H1 (cell line): ENCODE results near the gene DEK. TPM values are rescaled to one million over a fixed set of nuclear protein-coding genes. Genes with fewer than 3 reads are reported as not detected.

ENCODE experiments used
- CTCF ChIA-PET: fragments of 300-600 bp; sonication (Branson Sonifier 250); formaldehyde crosslinking; loops from one replicate; lab custom pipeline; 2021; ENCODE audit not compliant: partially characterized antibody; lab: Charles Lee
- POLR2A ChIA-PET: fragments of 300-600 bp; sonication (Branson Sonifier 250); formaldehyde crosslinking; loops from one replicate; lab custom pipeline; 2021; ENCODE audit warnings: inconsistent platforms; ENCODE audit not compliant: partially characterized antibody; lab: Charles Lee
- DNase-seq, 2 experiments: peaks; one replicate each; pipeline versions ENCODE4 v3.0.0 to v3.0.0-alpha.2; 2010 to 2022; ENCODE audit warnings: low spot score in 2 of 2, low read depth in 1 of 2, mixed read lengths in 1 of 2
- FAIRE-seq: peaks from 2 replicates; lab custom pipeline; 2011; peaks lifted over from hg19 to GRCh38; lab: Jason Lieb, UNC
- H2AFZ ChIP-seq: 2 replicates; pipeline ENCODE4 v1.8.1; 2012; ENCODE audit warnings: low read length, inconsistent platforms
- H2AK5ac ChIP-seq: 2 replicates; pipeline ENCODE4 v1.6.1; 2013; ENCODE audit warnings: low read depth, low read length
- H2BK120ac ChIP-seq: replicated peaks from 2 replicates; pipeline ENCODE3; 2013; ENCODE audit warnings: low read depth, low read length, inconsistent platforms
- H2BK12ac ChIP-seq: 2 replicates; pipeline ENCODE4 v1.6.1; 2013; ENCODE audit warnings: low read depth, low read length
- H2BK15ac ChIP-seq: 2 replicates; pipeline ENCODE4 v1.6.1; 2013; ENCODE audit warnings: low read length
- H2BK20ac ChIP-seq: 2 replicates; pipeline ENCODE4 v1.6.1; 2013; ENCODE audit warnings: low read length
- H2BK5ac ChIP-seq: 2 replicates; pipeline ENCODE4 v1.6.1; 2013; ENCODE audit warnings: low read depth, low read length
- H3K14ac ChIP-seq: 2 replicates; pipeline ENCODE4 v1.6.1; 2013; ENCODE audit warnings: inconsistent platforms; ENCODE audit not compliant: insufficient read length
- H3K18ac ChIP-seq: 2 replicates; pipeline ENCODE4 v1.6.1; 2013; ENCODE audit warnings: low read length; ENCODE audit errors: extremely low read depth
- H3K23ac ChIP-seq: 2 replicates; pipeline ENCODE4 v1.6.1; 2013; ENCODE audit warnings: inconsistent platforms; ENCODE audit not compliant: insufficient read length
- H3K23me2 ChIP-seq: 2 replicates; pipeline ENCODE4 v1.6.1; 2013; ENCODE audit warnings: low read depth, low read length
- H3K27ac ChIP-seq: 2 replicates; pipeline ENCODE4 v1.6.1; 2011; ENCODE audit warnings: low read depth, low read length, inconsistent platforms
- H3K27me3 ChIP-seq, 4 experiments: replicated peaks in 1 of 4; 1 replicate in 1 of 4; 2 replicates in 3 of 4; pipeline versions ENCODE4 v1.6.1 to v1.8.1; 2011 to 2013; ENCODE audit warnings: low read length in 3 of 4, mild to moderate bottlenecking in 3 of 4, inconsistent platforms in 2 of 4, mixed read lengths in 2 of 4, moderate library complexity in 1 of 4; ENCODE audit not compliant: control insufficient read depth in 3 of 4, insufficient read depth in 3 of 4; ENCODE audit errors: extremely low read depth in 1 of 4
- H3K36me3 ChIP-seq, 4 experiments: 2 replicates each; pipeline versions ENCODE4 v1.6.1 to v1.8.1; 2011 to 2013; ENCODE audit warnings: mild to moderate bottlenecking in 4 of 4, low read length in 3 of 4, moderate library complexity in 2 of 4, control low read depth in 1 of 4, inconsistent platforms in 1 of 4; ENCODE audit not compliant: insufficient read depth in 4 of 4, control insufficient read depth in 2 of 4
- H3K4ac ChIP-seq: replicated peaks from 2 replicates; pipeline ENCODE3; 2013; ENCODE audit warnings: low read length, low read depth, mixed read lengths, inconsistent platforms; ENCODE audit not compliant: insufficient read length
- H3K4me1 ChIP-seq, 4 experiments: replicated peaks in 1 of 4; 1 replicate in 1 of 4; 2 replicates in 3 of 4; pipeline versions ENCODE4 v1.6.1 to v1.8.1; 2011 to 2013; ENCODE audit warnings: low read length in 3 of 4, inconsistent platforms in 2 of 4, mixed read lengths in 1 of 4; ENCODE audit not compliant: insufficient read depth in 4 of 4, control insufficient read depth in 3 of 4
- H3K4me2 ChIP-seq, 2 experiments: 2 replicates each; pipeline versions ENCODE4 v1.6.1 to v1.8.1; 2011 to 2013; ENCODE audit warnings: low read depth in 2 of 2, low read length in 2 of 2, control low read depth in 1 of 2, inconsistent platforms in 1 of 2, mild to moderate bottlenecking in 1 of 2; ENCODE audit not compliant: insufficient read depth in 1 of 2
- H3K4me3 ChIP-seq, 4 experiments: fragments of 200-600, 300-600 bp in 1 of 4; sonication (generic), shearing (Covaris generic), sonication (Bioruptor Twin) in 1 of 4; 2 replicates each; pipeline versions ENCODE4 v1.5.1 to v1.8.1; 2011 to 2016; ENCODE audit warnings: low read length in 4 of 4, low read depth in 3 of 4, control low read depth in 2 of 4, inconsistent platforms in 2 of 4, mild to moderate bottlenecking in 2 of 4, mixed read lengths in 1 of 4, moderate library complexity in 1 of 4; ENCODE audit not compliant: insufficient read depth in 2 of 4; ENCODE audit errors: extremely low read depth in 1 of 4
- H3K56ac ChIP-seq: replicated peaks from 2 replicates; pipeline ENCODE3; 2013; ENCODE audit warnings: low read depth, mild to moderate bottlenecking, mixed read lengths, low read length, inconsistent platforms; ENCODE audit not compliant: insufficient read length
- H3K79me1 ChIP-seq: 2 replicates; pipeline ENCODE4 v1.6.1; 2013; ENCODE audit warnings: low read depth, low read length, control low read depth
- H3K79me2 ChIP-seq, 2 experiments: 2 replicates each; pipeline versions ENCODE4 v1.6.1 to v1.8.1; 2012 to 2013; ENCODE audit warnings: low read length in 2 of 2, mild to moderate bottlenecking in 2 of 2, inconsistent platforms in 1 of 2; ENCODE audit not compliant: insufficient read depth in 2 of 2, control insufficient read depth in 1 of 2
- H3K9ac ChIP-seq, 4 experiments: replicated peaks in 1 of 4; 1 replicate in 1 of 4; 2 replicates in 3 of 4; pipeline versions ENCODE4 v1.6.1 to v1.8.1; 2011 to 2013; ENCODE audit warnings: low read depth in 3 of 4, low read length in 3 of 4, control low read depth in 2 of 4, mild to moderate bottlenecking in 2 of 4, moderate library complexity in 2 of 4, inconsistent platforms in 1 of 4; ENCODE audit errors: extremely low read depth in 1 of 4
- H3K9me3 ChIP-seq, 2 experiments: 2 replicates each; pipeline versions ENCODE4 v1.6.1 to v1.8.1; 2012 to 2013; ENCODE audit warnings: mild to moderate bottlenecking in 2 of 2, moderate library complexity in 2 of 2, control low read depth in 1 of 2, inconsistent platforms in 1 of 2, low read depth in 1 of 2, low read length in 1 of 2, mixed read lengths in 1 of 2; ENCODE audit not compliant: insufficient read depth in 2 of 2
- H4K20me1 ChIP-seq, 2 experiments: replicated peaks in 1 of 2; 2 replicates each; pipeline versions ENCODE3 to v1.8.1; 2011 to 2013; ENCODE audit warnings: inconsistent platforms in 2 of 2, low read length in 2 of 2, mild to moderate bottlenecking in 1 of 2; ENCODE audit not compliant: insufficient read depth in 2 of 2, control insufficient read depth in 1 of 2
- H4K5ac ChIP-seq: 2 replicates; pipeline ENCODE4 v1.6.1; 2013; ENCODE audit warnings: low read length, low read depth, mixed read lengths, inconsistent platforms; ENCODE audit not compliant: insufficient read length
- H4K8ac ChIP-seq: 2 replicates; pipeline ENCODE4 v1.8.0; 2013; ENCODE audit warnings: mild to moderate bottlenecking, moderate library complexity, low read length, inconsistent platforms; ENCODE audit not compliant: insufficient read depth; ENCODE audit errors: extremely low read depth
- H4K91ac ChIP-seq: replicated peaks from 2 replicates; pipeline ENCODE3; 2013; ENCODE audit warnings: low read length, mixed read lengths, inconsistent platforms; ENCODE audit not compliant: insufficient read length
- NANOG ChIP-seq: IDR thresholded peaks from 2 replicates; pipeline ENCODE4 v1.6.1; 2011; ENCODE audit warnings: low read length, low read depth, mild to moderate bottlenecking, inconsistent platforms; ENCODE audit not compliant: insufficient read depth, poor library complexity, severe bottlenecking
- SIX5 ChIP-seq: IDR thresholded peaks from 2 replicates; pipeline ENCODE4 v1.6.1; 2011; ENCODE audit warnings: mild to moderate bottlenecking, low read depth, low read length
- WGBS, 2 experiments: shearing (Covaris generic) in 1 of 2; methylation state at CpG; one replicate each; pipeline versions ENCODE4 v1.1.6 to v1.1.7; 2013 to 2015; ENCODE audit warnings: low lambda C conversion rate in 2 of 2, mixed read lengths in 2 of 2, inconsistent platforms in 1 of 2, low coverage in 1 of 2, missing lambda C conversion rate in 1 of 2; ENCODE audit not compliant: insufficient replicate concordance in 2 of 2, insufficient coverage in 1 of 2, insufficient read length in 1 of 2; ENCODE audit errors: extremely low coverage in 1 of 2, missing lambda C conversion rate in 1 of 2; 5-methylcytosine and 5-hydroxymethylcytosine counted together
- polyA plus RNA-seq, 7 experiments: library from polyadenylated mRNA; depleted of rRNA in 3 of 7; stranded (reverse) in 5 of 7; unstranded in 2 of 7; fragments of >200 nt in 5 of 7; fragments of 200-250 nt in 2 of 7; gene quantifications; 1 replicate in 5 of 7; 2 replicates in 1 of 7; 4 replicates in 1 of 7; pipeline versions ENCODE4 v1.2.1 to v1.2.3, GENCODE V29; 2011 to 2013; ENCODE audit warnings: missing spikeins in 2 of 7, mixed read lengths in 2 of 7
- total RNA-seq: library from RNA; stranded (reverse); fragmentation: NEBNext Ultra II Directional; extraction: Animal tissue kit (Norgen Biotek cat#: 25700); gene quantifications from 2 replicates; pipeline ENCODE4 v1.2.1, GENCODE V29; 2021

DEK gene
- total and polyA plus RNA-seq, 2 of the 8 experiments (the other 6 are each of a cell fraction or from before 2014, with no cell fraction given), result 40.0 to 228 TPM

DNA sequence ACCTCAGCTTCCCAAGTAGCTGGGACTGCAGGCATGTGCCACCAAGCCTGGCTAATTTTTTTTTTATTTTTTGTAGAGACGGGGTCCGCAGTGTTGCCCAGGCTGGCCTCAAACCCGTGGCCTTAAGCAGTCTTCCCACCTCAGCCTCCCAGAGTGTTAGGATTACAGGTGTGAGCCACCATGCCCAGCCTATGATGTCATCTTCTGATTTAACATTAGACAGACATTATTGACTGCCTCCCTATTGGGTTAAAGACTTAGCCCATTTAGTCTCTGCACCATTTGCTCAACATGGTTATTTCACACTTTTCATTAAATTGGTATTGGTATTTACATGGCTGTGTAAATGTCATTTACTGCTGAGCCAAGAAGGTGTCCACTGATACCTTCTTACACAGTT is 46.1 kb downstream of the DEK start:
- no peak overlapping the region for H2BK120ac ChIP-seq
- POLR2A ChIA-PET, result interaction anchor here (1.0 to 2.1 kb wide), 2 partner anchors 12 to 24 kb away, joined by 3 to 6 read pairs; no protein-coding TSS in a partner anchor
- H3K9me3 ChIP-seq, result no peaks in the 10 kb centered on the region
- no peaks in the 10 kb centered on the region for H3K4me1 ChIP-seq
- WGBS, 2 experiments, result 95% methylated on average over 3 of the region's 3 CpGs; no CpG with 5 or more reads in 1 of the 2 experiments
- no peak overlapping the region for H4K8ac ChIP-seq
- no peak overlapping the region for H2AFZ ChIP-seq
- H3K27ac ChIP-seq, result no peak overlapping the region
- H3K79me1 ChIP-seq, result no peaks in the 10 kb centered on the region
- no peaks in the 10 kb centered on the region for H3K27me3 ChIP-seq
- no peak overlapping the region for H4K5ac ChIP-seq
- no peak overlapping the region for H3K9ac ChIP-seq
- no peak overlapping the region for H2BK20ac ChIP-seq
- DNase-seq (no peak), FAIRE-seq (no peak)
- H3K23ac ChIP-seq, result no peak overlapping the region
- no peak overlapping the region for H3K18ac ChIP-seq
- H4K20me1 ChIP-seq, result peaks cover 0 to 1% of the 10 kb centered on the region in 2 experiments
- H3K4me2 ChIP-seq, result no peak overlapping the region
- H3K14ac ChIP-seq, result no peak overlapping the region
- H3K4me3 ChIP-seq, result no peak overlapping the region
- no peak overlapping the region for H2AK5ac ChIP-seq
- no peak overlapping the region for H2BK5ac ChIP-seq
- no peaks in the 10 kb centered on the region for H3K79me2 ChIP-seq
- H4K91ac ChIP-seq, result no peak overlapping the region
- CTCF ChIA-PET, result interaction anchor here (0.6 kb wide), 1 partner anchor 174 kb away, joined by 3 read pairs; no protein-coding TSS in a partner anchor
- H3K23me2 ChIP-seq, result no peaks in the 10 kb centered on the region; the same call in 1 of the 2 replicates
- no peak overlapping the region for H3K56ac ChIP-seq
- H2BK15ac ChIP-seq, result no peak overlapping the region
- H3K36me3 ChIP-seq, result peaks cover 0 to 16% (median under 1%) of the 10 kb centered on the region in 4 experiments; a peak in 4 of 8 replicates
- no peak overlapping the region for H3K4ac ChIP-seq
- no peak overlapping the region for H2BK12ac ChIP-seq
- no peak for TF ChIP-seq NANOG
- no peak for TF ChIP-seq SIX5
